Gastroesophageal sphincter (tissue), 4 donors: ENCODE measurements around the gene ZSWIM4. TPM values are rescaled to one million over a fixed set of nuclear protein-coding genes. Genes with fewer than 3 reads are reported as not detected.
A peak's percentile ranks its signal among the peaks of the same experiment; 100 is the strongest.

Experiments used
- ATAC-seq: fragments of 150-250 bp; one replicate; pipeline ENCODE4 v1.9.1; 2016; ENCODE audit warnings: mild to moderate bottlenecking, moderate library complexity
- H3K27ac ChIP-seq, 4 donors: fragments of 200-600 bp; sonication (generic) in 3 of 4; 1 replicate in 3 of 4; 2 replicates in 1 of 4; pipeline ENCODE4 v1.5.1; 2016 to 2019
- H3K27me3 ChIP-seq: fragments of 200-600 bp; sonication (generic); one replicate; pipeline ENCODE4 v1.5.1; 2019
- H3K36me3 ChIP-seq, 2 donors: fragments of 200-600 bp; sonication (generic); one replicate each; pipeline ENCODE4 v1.5.1; 2019; ENCODE audit warnings: control low read depth in 1 of 2
- H3K4me1 ChIP-seq, 3 donors: fragments of 200-600 bp; sonication (generic); 1 replicate in 2 of 3; 2 replicates in 1 of 3; pipeline ENCODE4 v1.5.1; 2016 to 2019; ENCODE audit warnings: control low read depth in 2 of 3
- H3K4me3 ChIP-seq, 2 donors: fragments of 200-600 bp; sonication (generic); one replicate each; pipeline ENCODE4 v1.5.1; 2019; ENCODE audit warnings: mild to moderate bottlenecking in 1 of 2, moderate library complexity in 1 of 2
- H3K9me3 ChIP-seq, 3 donors: fragments of 200-600 bp; sonication (generic); one replicate each; pipeline ENCODE4 v1.5.1; 2017 to 2019; ENCODE audit warnings: control low read depth in 2 of 3
- CTCF ChIP-seq, 4 experiments: fragments of 200-600 bp in 2 of 4; fragments of 450-650 bp in 2 of 4; sonication (generic) in 1 of 4; IDR thresholded peaks; one replicate each; pipeline ENCODE4 v1.5.1; 2017 to 2019; ENCODE audit warnings: antibody characterized with exemption in 4 of 4, mild to moderate bottlenecking in 2 of 4, moderate library complexity in 2 of 4
- EP300 ChIP-seq: sonication (generic); formaldehyde crosslinking; IDR thresholded peaks from one replicate; pipeline ENCODE4 v1.6.1; 2017; ENCODE audit warnings: antibody characterized with exemption, mild to moderate bottlenecking
- POLR2A ChIP-seq, 2 donors: fragments of 450-650 bp; IDR thresholded peaks; one replicate each; pipeline ENCODE4 v1.6.1; 2017; ENCODE audit warnings: antibody characterized with exemption in 2 of 2, mild to moderate bottlenecking in 2 of 2, moderate library complexity in 1 of 2
- POLR2AphosphoS5 ChIP-seq: sonication (generic); formaldehyde crosslinking; IDR thresholded peaks from one replicate; pipeline ENCODE4 v1.6.1; 2017; ENCODE audit warnings: antibody characterized with exemption
- WGBS, 2 donors: methylation state at CpG; one replicate each; pipeline ENCODE4 v1.1.5; 2018; ENCODE audit warnings: low coverage in 1 of 2; 5-methylcytosine and 5-hydroxymethylcytosine counted together
- total RNA-seq, 4 donors: library from RNA; depleted of rRNA; stranded (reverse); fragments of >200 nt; gene quantifications; one replicate each; pipeline ENCODE4 v1.1.0, GENCODE V29; 2016

Gene ZSWIM4
- total RNA-seq, 4 donors from 2014 or later = 3.9 to 9.2 (median 4.2) TPM

GRCh38 chr19:13795595-13796300 lies 505 bp downstream of the ZSWIM4 start:
- Histone ChIP-seq H3K27ac (peak overlapping the region; percentile 73 to 94 (median 92)), H3K36me3 (no peaks in the 10 kb centered on the region), H3K9me3 (no peaks in the 10 kb centered on the region), H3K27me3 (no peaks in the 10 kb centered on the region), H3K4me3 (peak overlapping the region; percentile 57 to 87), H3K4me1 (peaks cover 0 to 42% (median 12%) of the 10 kb centered on the region in 3 donors)
- ATAC-seq = peak; percentile 22
- 24 to 40% methylated on average over 5 to 12 of the region's 42 CpGs for WGBS, 2 donors
- TF ChIP-seq CTCF (IDR thresholded peaks at IDR 0.05) = peak in 1 of 4 experiments; percentile 9
- no peak for TF ChIP-seq EP300
- TF ChIP-seq POLR2A (IDR thresholded peaks at IDR 0.05) = no peak
- TF ChIP-seq POLR2AphosphoS5 = no peak

DNA sequence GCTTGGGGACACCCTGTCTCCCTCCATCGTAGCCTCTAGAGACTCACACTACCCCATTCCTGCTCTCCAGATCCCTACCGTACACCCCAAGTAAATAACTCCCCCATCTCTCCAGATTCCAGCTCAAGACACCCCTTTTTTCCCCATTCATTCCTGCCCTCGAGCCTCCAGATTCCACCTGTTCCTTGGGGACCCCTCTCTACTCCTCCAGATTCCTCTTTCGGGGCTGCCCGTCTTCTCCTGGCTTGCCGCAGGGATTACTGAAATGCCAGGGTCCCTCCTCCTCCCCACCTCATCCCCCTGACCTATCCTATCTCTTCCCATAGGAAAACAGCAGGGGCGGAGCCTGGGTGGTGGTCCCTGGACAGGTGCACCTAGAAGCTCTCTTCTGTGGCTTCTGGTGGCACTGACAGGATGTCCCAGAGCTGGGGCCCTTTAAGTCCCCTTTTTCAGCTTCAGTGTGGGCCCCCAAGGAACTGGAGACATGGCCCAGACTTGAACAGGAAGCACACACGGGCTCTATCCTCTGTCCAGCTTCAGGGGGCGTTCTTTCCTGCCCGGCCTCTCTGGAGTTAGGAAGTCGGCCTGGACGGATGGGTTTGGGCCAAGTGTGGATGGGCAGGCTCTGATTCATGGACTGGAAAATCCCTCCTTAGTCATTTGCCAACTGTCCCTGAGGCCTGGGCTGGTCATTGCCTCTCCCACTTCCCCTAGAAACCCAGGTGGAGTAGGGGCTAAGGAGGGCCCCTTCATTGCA lies 1.2 kb downstream of the ZSWIM4 start:
- no peak for TF ChIP-seq EP300
- TF ChIP-seq CTCF (IDR thresholded peaks at IDR 0.05) = peak in 1 of 4 experiments; percentile 43
- no peak for TF ChIP-seq POLR2A (IDR thresholded peaks at IDR 0.05)
- peak; percentile 68 for TF ChIP-seq POLR2AphosphoS5
- peak; percentile 37 for ATAC-seq

GRCh38 chr19:13797058-13797440 lies 1.8 kb downstream of the ZSWIM4 start:
- peaks cover 0 to 42% (median 12%) of the 10 kb centered on the region in 3 donors for H3K4me1 ChIP-seq
- peak overlapping the region in 1 of 2 donors; percentile 87 for H3K4me3 ChIP-seq
- H3K36me3 ChIP-seq = peaks cover 0 to 6% of the 10 kb centered on the region in 2 donors
- 66 to 80% methylated on average over 1 to 2 of the region's 4 CpGs for WGBS, 2 donors
- peak overlapping the region; percentile 73 to 94 (median 92) for H3K27ac ChIP-seq
- H3K27me3 ChIP-seq = no peaks in the 10 kb centered on the region
- ATAC-seq = no peak
- no peak for TF ChIP-seq POLR2A (IDR thresholded peaks at IDR 0.05)
- TF ChIP-seq POLR2AphosphoS5 = no peak
- TF ChIP-seq CTCF (IDR thresholded peaks at IDR 0.05) = no peak
- TF ChIP-seq EP300 = no peak
- H3K9me3 ChIP-seq = no peaks in the 10 kb centered on the region

More for the DNA sequence above, 1.2 kb downstream of the ZSWIM4 start:
- Histone ChIP-seq H3K4me3 (peak overlapping the region; percentile 57 to 87), H3K27ac (peak overlapping the region; percentile 73 to 94 (median 92)), H3K27me3 (no peaks in the 10 kb centered on the region), H3K4me1 (peaks cover 0 to 42% (median 12%) of the 10 kb centered on the region in 3 donors), H3K9me3 (no peaks in the 10 kb centered on the region), H3K36me3 (peaks cover 0 to 4% of the 10 kb centered on the region in 2 donors)
- 1 to 5% methylated on average over 9 to 11 of the region's 12 CpGs for WGBS, 2 donors

GRCh38 chr19:13797870-13798269 lies 2.6 kb downstream of the ZSWIM4 start:
- Histone ChIP-seq H3K27me3 (no peaks in the 10 kb centered on the region), H3K4me1 (peaks cover 0 to 42% (median 12%) of the 10 kb centered on the region in 3 donors), H3K36me3 (peaks cover 0 to 6% of the 10 kb centered on the region in 2 donors), H3K4me3 (no peak overlapping the region), H3K9me3 (no peaks in the 10 kb centered on the region), H3K27ac (peak overlapping the region in 3 of 4 donors; percentile 51 to 94 (median 92))
- TF ChIP-seq POLR2A (IDR thresholded peaks at IDR 0.05) (no peak), CTCF (IDR thresholded peaks at IDR 0.05) (no peak), EP300 (no peak), POLR2AphosphoS5 (no peak)
- 23 to 25% methylated on average over 5 to 6 of the region's 7 CpGs for WGBS, 2 donors
- ATAC-seq = no peak
